HL-60 (cell line): ENCODE results near the gene MTCH1.

ENCODE experiments used
- DNase-seq, 2 experiments: peaks; one replicate each; pipeline ENCODE4 v3.0.0-alpha.2; 2010 to 2020; ENCODE audit warnings: low read depth in 1 of 2, low spot score in 1 of 2
- H3K27ac ChIP-seq: fragments of 250-450 bp; sonication (Bioruptor Pico); replicated peaks from 2 replicates; pipeline ENCODE4 v1.5.1; 2020; ENCODE audit warnings: mild to moderate bottlenecking, moderate library complexity
- H3K27me3 ChIP-seq: fragments of 250-450 bp; sonication (Bioruptor Pico); 2 replicates; pipeline ENCODE4 v1.5.1; 2021; ENCODE audit warnings: mild to moderate bottlenecking, moderate library complexity; ENCODE audit not compliant: insufficient read depth, poor library complexity, severe bottlenecking
- H3K4me3 ChIP-seq: replicated peaks from 2 replicates; pipeline ENCODE4 v1.5.1; 2011; ENCODE audit warnings: mild to moderate bottlenecking, control low read depth, low read length; ENCODE audit not compliant: insufficient read depth
- CTCF ChIP-seq: IDR thresholded peaks from one replicate; pipeline ENCODE4 v1.5.1; 2011; ENCODE audit warnings: low read length, control low read depth, inconsistent platforms; ENCODE audit not compliant: insufficient read depth
- GABPA ChIP-seq: IDR thresholded peaks from 2 replicates; pipeline ENCODE4 v1.6.1; 2012; ENCODE audit warnings: low read depth
- POLR2AphosphoS5 ChIP-seq: IDR thresholded peaks from 2 replicates; pipeline ENCODE4 v1.6.1; 2012; ENCODE audit warnings: low read depth
- REST ChIP-seq: IDR thresholded peaks from 2 replicates; pipeline ENCODE4 v1.6.1; 2012; ENCODE audit warnings: low read depth; ENCODE audit not compliant: insufficient replicate concordance
- SPI1 ChIP-seq: IDR thresholded peaks from 2 replicates; pipeline ENCODE4 v1.6.1; 2012; ENCODE audit warnings: low read depth, mild to moderate bottlenecking, borderline replicate concordance

Gene MTCH1

GRCh38 chr6:36976007-36976264, 10.1 kb downstream of the MTCH1 start:
- TF ChIP-seq REST: no peak
- TF ChIP-seq POLR2AphosphoS5: no peak
- TF ChIP-seq SPI1: no peak
- TF ChIP-seq CTCF: no peak
- TF ChIP-seq GABPA: no peak
- Histone ChIP-seq H3K27ac (no peak overlapping the region), H3K4me3 (no peak overlapping the region), H3K27me3 (no peaks in the 10 kb centered on the region)
- DNase-seq: no peak

- no peak overlapping the region for H3K27ac ChIP-seq
- TF ChIP-seq POLR2AphosphoS5: no peak
- no peak for TF ChIP-seq CTCF
- TF ChIP-seq SPI1: no peak
- DNase-seq: no peak
- no peak overlapping the region for H3K4me3 ChIP-seq
- no peaks in the 10 kb centered on the region for H3K27me3 ChIP-seq
These were observed 10.6 kb downstream of the MTCH1 start for GRCh38 chr6:36975231-36976006.

- H3K4me3 ChIP-seq: no peak overlapping the region
- H3K27me3 ChIP-seq: no peaks in the 10 kb centered on the region
- TF ChIP-seq SPI1 (no peak), POLR2AphosphoS5 (no peak), CTCF (no peak), GABPA (no peak), REST (no peak)
- H3K27ac ChIP-seq: no peak overlapping the region
- no peak for DNase-seq
These were observed 12.3 kb downstream of the MTCH1 start for GRCh38 chr6:36973647-36974046.

- no peak for TF ChIP-seq GABPA
- no peak for TF ChIP-seq SPI1
- no peak for TF ChIP-seq CTCF
- TF ChIP-seq POLR2AphosphoS5: no peak
- TF ChIP-seq REST: no peak
- no peaks in the 10 kb centered on the region for H3K27me3 ChIP-seq
- DNase-seq: no peak
- no peak overlapping the region for H3K4me3 ChIP-seq
- H3K27ac ChIP-seq: no peak overlapping the region
These were observed 12.8 kb downstream of the MTCH1 start for GRCh38 chr6:36973190-36973589.
